OCI-LY7 (cell line): Measurements from ENCODE around the gene RBM28.

Source experiments
- CTCF ChIP-seq: fragments of 200-600 bp; sonication (generic); conservative IDR thresholded peaks from 2 replicates; pipeline ENCODE4 v1.5.1; 2014; ENCODE audit warnings: mild to moderate bottlenecking, antibody characterized with exemption, low read length, moderate library complexity, mixed read lengths
- EZH2phosphoT487 ChIP-seq: fragments of 200-600 bp; sonication (generic); IDR thresholded peaks from 2 replicates; pipeline ENCODE4 v1.6.1; 2018; ENCODE audit warnings: low read depth, borderline replicate concordance, mild to moderate bottlenecking, mixed run types, antibody characterized with exemption, low read length, moderate library complexity, mixed read lengths

GRCh38 chr7:128392446-128393327 lies 49.0 kb upstream of the RBM28 start:
- TF ChIP-seq CTCF = no peak
- no peak for TF ChIP-seq EZH2phosphoT487
